Measurements from ENCODE around the gene NBEA.

Gene NBEA

GRCh38 chr13:35690581-35691207 lies 748.6 kb downstream of the NBEA start:
- DNase-seq = no peak

- no peak for DNase-seq
Measured at GRCh38 chr13:35693134-35693784, 751.2 kb downstream of the NBEA start.

- no peak for DNase-seq
Measured at GRCh38 chr13:35694031-35694430, 752.0 kb downstream of the NBEA start.

- no peak for DNase-seq
Measured at GRCh38 chr13:35694549-35695447, 752.7 kb downstream of the NBEA start.

GRCh38 chr13:35695448-35695770 lies 753.3 kb downstream of the NBEA start:
- no peak for DNase-seq

GRCh38 chr13:35697186-35697730 lies 755.2 kb downstream of the NBEA start:
- DNase-seq = no peak

- no peak for DNase-seq
Measured at GRCh38 chr13:35698911-35699576, 757.0 kb downstream of the NBEA start.

GRCh38 chr13:35699825-35700510 lies 757.9 kb downstream of the NBEA start:
- no peak for DNase-seq

- DNase-seq = no peak
Measured at GRCh38 chr13:35700671-35701070, 758.6 kb downstream of the NBEA start.

- DNase-seq = no peak
Measured at GRCh38 chr13:35702316-35702715, 760.2 kb downstream of the NBEA start.

- DNase-seq = no peak
Measured at GRCh38 chr13:35703061-35703460, 761.0 kb downstream of the NBEA start.

GRCh38 chr13:35704331-35704730 lies 762.3 kb downstream of the NBEA start:
- no peak for DNase-seq

GRCh38 chr13:35706281-35706680 lies 764.2 kb downstream of the NBEA start:
- DNase-seq = no peak

- DNase-seq = no peak
Measured at GRCh38 chr13:35706721-35707120, 764.7 kb downstream of the NBEA start.

- no peak for DNase-seq
Measured at GRCh38 chr13:35711909-35712308, 769.8 kb downstream of the NBEA start.

- no peak for DNase-seq
Measured at GRCh38 chr13:35712907-35713761, 771.1 kb downstream of the NBEA start.

- DNase-seq = no peak
Measured at GRCh38 chr13:35714121-35714520, 772.1 kb downstream of the NBEA start.

- DNase-seq = no peak
Measured at GRCh38 chr13:35714588-35715377, 772.7 kb downstream of the NBEA start.

GRCh38 chr13:35716186-35716585 lies 774.1 kb downstream of the NBEA start:
- DNase-seq = no peak

- no peak for DNase-seq
Measured at GRCh38 chr13:35716729-35717128, 774.7 kb downstream of the NBEA start.

- no peak for DNase-seq
Measured at GRCh38 chr13:35718084-35718483, 776.0 kb downstream of the NBEA start.
